Activated CD4-positive, alpha-beta T cell treated with anti-CD3 and anti-CD28 coated beads, Interleukin-2, amount 50 U/mL, for 16 hours (primary cell): ENCODE data around the gene CASP9.

Experiments
- DNase-seq: peaks from one replicate; pipeline ENCODE4 v3.0.0-alpha.2; 2020

The CASP9 gene

DNA sequence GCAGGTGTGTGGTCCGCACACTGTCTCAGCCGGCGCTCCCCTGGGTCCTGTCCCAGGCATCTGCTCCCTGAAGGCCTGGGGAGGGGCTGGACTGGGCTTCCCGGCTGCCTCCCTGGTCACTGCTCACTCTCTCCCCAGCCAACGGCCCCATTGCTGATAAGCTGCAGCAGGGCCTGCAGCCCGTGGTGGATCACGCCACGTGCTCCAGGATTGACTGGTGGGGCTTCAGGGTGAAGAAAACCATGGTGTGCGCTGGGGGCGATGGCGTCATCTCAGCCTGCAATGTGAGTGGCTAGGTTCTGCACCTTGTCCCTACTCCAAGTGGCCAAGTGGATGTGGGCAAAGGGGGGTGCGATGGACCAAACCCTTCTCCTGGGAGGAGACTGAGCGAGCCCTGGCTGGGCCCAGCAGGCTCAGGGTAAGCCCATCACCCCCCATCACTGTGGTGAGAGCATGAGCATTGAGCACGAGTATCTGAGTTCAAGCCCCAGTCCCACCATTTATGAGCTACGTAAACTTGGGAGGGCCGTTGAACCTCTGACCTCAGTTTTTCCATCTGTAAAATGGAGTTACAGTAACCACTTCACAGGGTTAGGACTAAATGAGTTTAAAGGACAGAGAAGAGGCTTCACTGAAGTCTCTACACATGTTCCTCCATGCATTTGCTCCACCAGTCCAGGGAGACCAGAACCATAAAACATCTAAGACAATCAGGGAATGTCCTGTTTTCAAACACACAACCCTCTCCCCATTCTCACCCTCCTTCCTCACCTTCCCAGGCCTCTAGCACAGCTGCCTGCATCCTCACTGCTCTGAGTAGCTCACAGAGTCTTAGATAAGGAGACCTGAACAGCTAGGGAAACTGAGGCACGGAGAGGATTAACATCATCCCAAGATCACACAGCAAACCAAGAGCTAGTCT lies 79.3 kb downstream of the CASP9 start:
- DNase-seq: no peak

DNA sequence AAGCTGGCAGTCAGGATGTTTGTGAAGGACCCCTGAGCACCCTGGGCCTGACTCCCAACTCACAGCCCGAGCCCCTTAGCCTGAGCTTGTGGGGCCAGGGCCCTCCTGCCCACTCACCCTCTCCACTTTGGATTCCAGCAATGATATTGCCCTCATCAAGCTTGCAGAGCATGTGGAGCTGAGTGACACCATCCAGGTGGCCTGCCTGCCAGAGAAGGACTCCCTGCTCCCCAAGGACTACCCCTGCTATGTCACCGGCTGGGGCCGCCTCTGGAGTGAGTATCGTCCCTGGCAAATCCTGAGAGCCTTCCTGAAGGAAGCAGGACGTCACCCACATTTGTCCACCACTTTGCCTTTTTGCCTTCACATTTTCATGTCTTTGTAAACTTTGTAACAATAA lies 80.7 kb downstream of the CASP9 start:
- DNase-seq: no peak

- DNase-seq: no peak
These were observed 81.3 kb downstream of the CASP9 start for GRCh38 chr1:15442759-15443158.

DNA sequence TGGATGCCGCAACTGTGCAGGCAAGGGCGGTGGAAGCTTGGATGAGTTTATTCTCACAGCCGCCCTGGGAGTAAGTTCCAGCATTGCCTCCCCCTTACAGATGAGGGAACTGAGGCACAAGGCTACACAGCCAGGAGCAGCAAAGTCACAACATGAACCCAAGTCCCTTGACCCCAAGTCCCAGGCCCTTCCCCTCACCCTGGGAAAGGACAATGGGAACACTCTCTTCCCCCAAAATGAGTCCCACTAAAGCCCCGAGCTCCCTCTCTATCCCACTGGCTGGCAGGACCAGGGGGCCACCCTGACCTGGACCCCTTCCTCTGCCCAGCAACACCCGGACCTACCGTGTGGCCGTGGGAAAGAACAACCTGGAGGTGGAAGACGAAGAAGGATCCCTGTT lies 81.9 kb downstream of the CASP9 start:
- no peak for DNase-seq
